B cell (primary cell): ENCODE measurements around the gene CST6. TPM values are rescaled to one million over a fixed set of nuclear protein-coding genes. Genes with fewer than 3 reads are reported as not detected.

Experiments used
- ATAC-seq: fragments of 200-7000 bp; cut with Tn5 transposase; one replicate; pipeline ENCODE4 v1.10.0; 2021; ENCODE audit warnings: low read depth, mild to moderate bottlenecking, moderate number of reproducible peaks, moderate library complexity
- CTCF ChIA-PET: fragments of 350-600 bp; sonication (Branson Sonifier 250); formaldehyde crosslinking; loops from one replicate; lab custom pipeline; 2021; ENCODE audit warnings: antibody characterized with exemption, inconsistent platforms; lab: Charles Lee
- POLR2A ChIA-PET: fragments of 350-600 bp; sonication (Branson Sonifier 250); formaldehyde crosslinking; loops from one replicate; lab custom pipeline; 2021; ENCODE audit warnings: antibody characterized with exemption; lab: Charles Lee
- DNase-seq: peaks from one replicate; pipeline ENCODE4 v3.0.0; 2013
- H2AFZ ChIP-seq: 2 replicates; pipeline ENCODE4 v1.6.1; 2012; ENCODE audit warnings: mild to moderate bottlenecking, low read depth, low read length; ENCODE audit not compliant: insufficient read depth, poor library complexity, severe bottlenecking
- H3K27ac ChIP-seq, 2 donors: 1 replicate in 1 of 2; 2 replicates in 1 of 2; pipeline ENCODE4 v1.5.1; 2012 to 2013; ENCODE audit warnings: low read length in 2 of 2, mild to moderate bottlenecking in 2 of 2, moderate library complexity in 1 of 2
- H3K27me3 ChIP-seq, 4 experiments: fragments of 200-600 bp in 1 of 4; sonication (generic) in 1 of 4; replicated peaks in 1 of 4; 1 replicate in 2 of 4; 2 replicates in 2 of 4; pipeline versions ENCODE4 v1.6.1 to v1.7.0; 2013 to 2016; ENCODE audit warnings: low read length in 3 of 4, mild to moderate bottlenecking in 2 of 4, mixed read lengths in 1 of 4, moderate library complexity in 1 of 4; ENCODE audit not compliant: insufficient read depth in 4 of 4, control insufficient read depth in 3 of 4; ENCODE audit errors: control extremely low read depth in 1 of 4
- H3K36me3 ChIP-seq, 2 experiments: replicated peaks in 1 of 2; 1 replicate in 1 of 2; 2 replicates in 1 of 2; pipeline versions ENCODE4 v1.6.1 to v1.7.1; 2013; ENCODE audit warnings: low read length in 1 of 2; ENCODE audit not compliant: insufficient read depth in 2 of 2, control insufficient read depth in 1 of 2; ENCODE audit errors: control extremely low read depth in 1 of 2, extremely low read depth in 1 of 2
- H3K4me1 ChIP-seq, 2 donors: fragments of 200-600 bp in 1 of 2; sonication (generic) in 1 of 2; 1 replicate in 1 of 2; 2 replicates in 1 of 2; pipeline versions ENCODE4 v1.5.1 to v1.6.1; 2013 to 2017; ENCODE audit warnings: low read length in 2 of 2; ENCODE audit not compliant: control insufficient read depth in 2 of 2, insufficient read depth in 2 of 2
- H3K4me2 ChIP-seq: replicated peaks from 2 replicates; pipeline ENCODE3; 2012; ENCODE audit warnings: mild to moderate bottlenecking, low read depth, low read length; ENCODE audit not compliant: poor library complexity, severe bottlenecking
- H3K4me3 ChIP-seq, 5 experiments: fragments of 200-600 bp in 1 of 5; sonication (generic) in 1 of 5; 1 replicate in 3 of 5; 2 replicates in 2 of 5; pipeline versions ENCODE4 v1.5.1 to v1.7.0; 2011 to 2016; ENCODE audit warnings: low read length in 4 of 5, mild to moderate bottlenecking in 4 of 5, low read depth in 2 of 5, control low read depth in 1 of 5, moderate library complexity in 1 of 5; ENCODE audit not compliant: insufficient read depth in 1 of 5; ENCODE audit errors: control extremely low read depth in 1 of 5, extremely low read depth in 1 of 5
- H3K79me2 ChIP-seq: fragments of 200-600 bp; sonication (generic); one replicate; pipeline ENCODE4 v1.6.0; 2016; ENCODE audit warnings: low read length; ENCODE audit not compliant: control insufficient read depth, insufficient read depth
- H3K9ac ChIP-seq: fragments of 200-600 bp; sonication (generic); 2 replicates; pipeline ENCODE4 v1.6.1; 2017; ENCODE audit warnings: mild to moderate bottlenecking, low read length, moderate library complexity
- H3K9me3 ChIP-seq, 3 donors: one replicate each; pipeline versions ENCODE4 v1.6.1 to v1.7.1; 2013; ENCODE audit warnings: low read length in 2 of 3; ENCODE audit not compliant: control insufficient read depth in 2 of 3, insufficient read depth in 1 of 3; ENCODE audit errors: control extremely low read depth in 1 of 3
- H4K20me1 ChIP-seq: 2 replicates; pipeline ENCODE4 v1.6.0; 2012; ENCODE audit warnings: mild to moderate bottlenecking, low read length; ENCODE audit not compliant: insufficient read depth, control insufficient read depth, poor library complexity, severe bottlenecking
- H3K27ac Mint-ChIP-seq: one replicate; pipeline ENCODE4 v1.8.0; 2021; ENCODE audit warnings: mixed read lengths
- H3K27me3 Mint-ChIP-seq: one replicate; pipeline ENCODE4 v1.8.0; 2021; ENCODE audit warnings: mixed read lengths
- H3K4me1 Mint-ChIP-seq: one replicate; pipeline ENCODE4 v1.8.0; 2021; ENCODE audit warnings: mixed read lengths
- H3K4me3 Mint-ChIP-seq: one replicate; pipeline ENCODE4 v1.8.0; 2021; ENCODE audit warnings: mixed read lengths
- H3K9me3 Mint-ChIP-seq: one replicate; pipeline ENCODE4 v1.8.0; 2022; ENCODE audit warnings: mixed read lengths; ENCODE audit not compliant: insufficient read depth
- EZH2 ChIP-seq: IDR thresholded peaks from 2 replicates; pipeline ENCODE4 v1.6.1; 2012; ENCODE audit warnings: borderline replicate concordance, low read depth, mild to moderate bottlenecking, moderate library complexity, low read length; ENCODE audit not compliant: insufficient read depth, poor library complexity, severe bottlenecking
- WGBS: methylation state at CpG from one replicate; pipeline ENCODE4 v1.1.5; 2013; ENCODE audit warnings: missing lambda C conversion rate; ENCODE audit not compliant: insufficient coverage; 5-methylcytosine and 5-hydroxymethylcytosine counted together
- intact Hi-C: fragments of 100-400 bp; cut with micrococcal nuclease; formaldehyde crosslinking; loops from one replicate; pipeline ENCODE4 v1.10.0; 2022
- polyA plus RNA-seq: library from polyadenylated mRNA; depleted of rRNA; stranded (reverse); fragments of >200 nt; gene quantifications from 2 replicates; pipeline ENCODE4 v1.2.3, GENCODE V29; 2012
- total RNA-seq, 2 donors: library from RNA; stranded (reverse); fragments of 120-200 nt in 1 of 2; gene quantifications; 1 replicate in 1 of 2; 2 replicates in 1 of 2; pipeline versions ENCODE4 v1.2.3 to v1.2.4, GENCODE V29; 2013 to 2022
- TF ChIP-seq, protein P1 (sequence below): fragments of 200-600 bp; IDR thresholded peaks from one replicate; pipeline ENCODE4 v1.8.0; 2022; ENCODE audit warnings: antibody characterized with exemption, mild to moderate bottlenecking

CST6 gene
- total and polyA plus RNA-seq, 2 donors (not counting 1 experiment from before 2014, with no cell fraction given) = not detected

- Histone ChIP-seq H3K79me2 (peaks cover 81% of the 10 kb centered on the region), H3K9ac (no peak overlapping the region), H3K27ac (no peak overlapping the region), H2AFZ (no peak overlapping the region), H4K20me1 (peaks cover 44% of the 10 kb centered on the region), H3K9me3 (no peaks in the 10 kb centered on the region), H3K27me3 (no peaks in the 10 kb centered on the region), H3K4me3 (no peak overlapping the region), H3K36me3 (peaks cover 0 to 59% of the 10 kb centered on the region in 2 experiments), H3K4me1 (peaks cover 15 to 21% of the 10 kb centered on the region in 2 donors), H3K4me2 (no peak overlapping the region)
- TF ChIP-seq, protein P1, sequence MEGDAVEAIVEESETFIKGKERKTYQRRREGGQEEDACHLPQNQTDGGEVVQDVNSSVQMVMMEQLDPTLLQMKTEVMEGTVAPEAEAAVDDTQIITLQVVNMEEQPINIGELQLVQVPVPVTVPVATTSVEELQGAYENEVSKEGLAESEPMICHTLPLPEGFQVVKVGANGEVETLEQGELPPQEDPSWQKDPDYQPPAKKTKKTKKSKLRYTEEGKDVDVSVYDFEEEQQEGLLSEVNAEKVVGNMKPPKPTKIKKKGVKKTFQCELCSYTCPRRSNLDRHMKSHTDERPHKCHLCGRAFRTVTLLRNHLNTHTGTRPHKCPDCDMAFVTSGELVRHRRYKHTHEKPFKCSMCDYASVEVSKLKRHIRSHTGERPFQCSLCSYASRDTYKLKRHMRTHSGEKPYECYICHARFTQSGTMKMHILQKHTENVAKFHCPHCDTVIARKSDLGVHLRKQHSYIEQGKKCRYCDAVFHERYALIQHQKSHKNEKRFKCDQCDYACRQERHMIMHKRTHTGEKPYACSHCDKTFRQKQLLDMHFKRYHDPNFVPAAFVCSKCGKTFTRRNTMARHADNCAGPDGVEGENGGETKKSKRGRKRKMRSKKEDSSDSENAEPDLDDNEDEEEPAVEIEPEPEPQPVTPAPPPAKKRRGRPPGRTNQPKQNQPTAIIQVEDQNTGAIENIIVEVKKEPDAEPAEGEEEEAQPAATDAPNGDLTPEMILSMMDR = no peak
- no peak for TF ChIP-seq EZH2
- H3K4me1 Mint-ChIP-seq = peaks cover 25% of the 10 kb centered on the region
- WGBS = 95% methylated on average over 7 of the region's 7 CpGs
- H3K4me3 Mint-ChIP-seq = no peak overlapping the region
- intact Hi-C loops = no loop called here
- H3K27ac Mint-ChIP-seq = no peak overlapping the region
- ChIA-PET POLR2A (no interaction called here), CTCF (interaction anchor here (2.1 to 8.0 kb wide), 3 partner anchors 10 to 81 kb away, joined by 8 to 78 read pairs (median 10); partner anchors contain the start of gene PACS1)
- ATAC-seq (no peak), DNase-seq (no peak)
- no peaks in the 10 kb centered on the region for H3K27me3 Mint-ChIP-seq
- no peaks in the 10 kb centered on the region for H3K9me3 Mint-ChIP-seq
These were observed 43.2 kb downstream of the CST6 start for GRCh38 chr11:66055021-66055420.

GRCh38 chr11:66056501-66056900 lies 44.7 kb downstream of the CST6 start:
- WGBS = 97% methylated on average over 7 of the region's 7 CpGs
- intact Hi-C loops = no loop called here
- no peak overlapping the region for H3K9ac ChIP-seq
- Mint-ChIP-seq H3K9me3 (no peaks in the 10 kb centered on the region), H3K27me3 (no peaks in the 10 kb centered on the region), H3K4me3 (no peak overlapping the region), H3K4me1 (peaks cover 29% of the 10 kb centered on the region), H3K27ac (no peak overlapping the region)
- H3K4me1 ChIP-seq = peaks cover 9 to 20% of the 10 kb centered on the region in 2 donors
- H3K79me2 ChIP-seq = peaks cover 79% of the 10 kb centered on the region
- ATAC-seq = no peak
- CTCF ChIA-PET = interaction anchor here (0.7 to 8.0 kb wide), 5 partner anchors 11 to 196 kb away, joined by 3 to 78 read pairs (median 6); partner anchors contain the start of genes MUS81 and PACS1
- peaks cover 0 to 74% of the 10 kb centered on the region in 2 experiments for H3K36me3 ChIP-seq
- peaks cover 44% of the 10 kb centered on the region for H4K20me1 ChIP-seq
- no peaks in the 10 kb centered on the region for H3K27me3 ChIP-seq
- POLR2A ChIA-PET = interaction anchor here (0.7 kb wide), 2 partner anchors 11 to 345 kb away, joined by 3 to 8 read pairs; no protein-coding TSS in a partner anchor
- no peak overlapping the region for H2AFZ ChIP-seq
- no peaks in the 10 kb centered on the region for H3K9me3 ChIP-seq
- no peak overlapping the region for H3K4me3 ChIP-seq
- TF ChIP-seq, protein P1 = no peak
- TF ChIP-seq EZH2 = no peak
- H3K4me2 ChIP-seq = no peak overlapping the region
- H3K27ac ChIP-seq = no peak overlapping the region
- DNase-seq = no peak
